Common myeloid progenitor, CD34-positive (primary cell): ENCODE measurements around the gene ADGRA1.

Experiments used
- CTCF ChIA-PET: fragments of 350-600 bp; sonication (Branson Sonifier 250); formaldehyde crosslinking; loops from one replicate; lab custom pipeline; 2021; ENCODE audit warnings: antibody characterized with exemption; lab: Charles Lee
- POLR2A ChIA-PET: fragments of 350-600 bp; sonication (Branson Sonifier 250); formaldehyde crosslinking; loops from one replicate; lab custom pipeline; 2021; ENCODE audit warnings: antibody characterized with exemption; lab: Charles Lee
- DNase-seq, 3 donors: peaks; one replicate each; pipeline versions ENCODE4 v3.0.0 to v3.0.0-alpha.2; 2013
- H3K27ac ChIP-seq, 2 experiments: 1 replicate in 1 of 2; 2 replicates in 1 of 2; pipeline ENCODE4 v1.7.0; 2013; ENCODE audit warnings: inconsistent platforms in 2 of 2, low read length in 2 of 2, mild to moderate bottlenecking in 2 of 2, low read depth in 1 of 2, moderate library complexity in 1 of 2; ENCODE audit not compliant: severe bottlenecking in 2 of 2, insufficient read depth in 1 of 2, poor library complexity in 1 of 2
- H3K27me3 ChIP-seq, 5 experiments: replicated peaks in 2 of 5; 1 replicate in 3 of 5; 2 replicates in 2 of 5; pipeline versions ENCODE4 v1.6.1 to v1.7.0; 2013; ENCODE audit warnings: low read length in 4 of 5, mild to moderate bottlenecking in 2 of 5, moderate library complexity in 2 of 5, inconsistent platforms in 1 of 5; ENCODE audit not compliant: insufficient read depth in 5 of 5, control insufficient read depth in 4 of 5
- H3K36me3 ChIP-seq, 4 experiments: 1 replicate in 2 of 4; 2 replicates in 2 of 4; pipeline versions ENCODE4 v1.6.1 to v1.7.0; 2013; ENCODE audit warnings: low read length in 3 of 4, control low read depth in 1 of 4, mild to moderate bottlenecking in 1 of 4; ENCODE audit not compliant: control insufficient read depth in 4 of 4, insufficient read depth in 4 of 4
- H3K4me1 ChIP-seq, 4 experiments: 1 replicate in 3 of 4; 2 replicates in 1 of 4; pipeline versions ENCODE4 v1.6.1 to v1.7.1; 2013; ENCODE audit warnings: low read length in 3 of 4, mild to moderate bottlenecking in 3 of 4, control low read depth in 1 of 4, inconsistent platforms in 1 of 4, moderate library complexity in 1 of 4; ENCODE audit not compliant: control insufficient read depth in 4 of 4, insufficient read depth in 4 of 4; ENCODE audit errors: control extremely low read depth in 1 of 4
- H3K4me3 ChIP-seq, 7 experiments: 1 replicate in 4 of 7; 2 replicates in 3 of 7; pipeline versions ENCODE4 v1.5.1 to v1.7.0; 2013; ENCODE audit warnings: mild to moderate bottlenecking in 7 of 7, low read length in 6 of 7, moderate library complexity in 6 of 7, inconsistent platforms in 2 of 7, low read depth in 2 of 7, control low read depth in 1 of 7; ENCODE audit not compliant: insufficient read depth in 4 of 7, control insufficient read depth in 1 of 7; ENCODE audit errors: extremely low read depth in 1 of 7
- H3K9me3 ChIP-seq, 5 experiments: 1 replicate in 4 of 5; 2 replicates in 1 of 5; pipeline versions ENCODE4 v1.6.1 to v1.7.1; 2013; ENCODE audit warnings: low read length in 4 of 5, mild to moderate bottlenecking in 2 of 5, inconsistent platforms in 1 of 5, low read depth in 1 of 5, moderate library complexity in 1 of 5; ENCODE audit not compliant: control insufficient read depth in 4 of 5, insufficient read depth in 2 of 5; ENCODE audit errors: control extremely low read depth in 1 of 5
- WGBS: methylation state at CpG from one replicate; pipeline ENCODE4 v1.1.5; 2013; ENCODE audit not compliant: insufficient coverage; 5-methylcytosine and 5-hydroxymethylcytosine counted together

The ADGRA1 gene

DNA sequence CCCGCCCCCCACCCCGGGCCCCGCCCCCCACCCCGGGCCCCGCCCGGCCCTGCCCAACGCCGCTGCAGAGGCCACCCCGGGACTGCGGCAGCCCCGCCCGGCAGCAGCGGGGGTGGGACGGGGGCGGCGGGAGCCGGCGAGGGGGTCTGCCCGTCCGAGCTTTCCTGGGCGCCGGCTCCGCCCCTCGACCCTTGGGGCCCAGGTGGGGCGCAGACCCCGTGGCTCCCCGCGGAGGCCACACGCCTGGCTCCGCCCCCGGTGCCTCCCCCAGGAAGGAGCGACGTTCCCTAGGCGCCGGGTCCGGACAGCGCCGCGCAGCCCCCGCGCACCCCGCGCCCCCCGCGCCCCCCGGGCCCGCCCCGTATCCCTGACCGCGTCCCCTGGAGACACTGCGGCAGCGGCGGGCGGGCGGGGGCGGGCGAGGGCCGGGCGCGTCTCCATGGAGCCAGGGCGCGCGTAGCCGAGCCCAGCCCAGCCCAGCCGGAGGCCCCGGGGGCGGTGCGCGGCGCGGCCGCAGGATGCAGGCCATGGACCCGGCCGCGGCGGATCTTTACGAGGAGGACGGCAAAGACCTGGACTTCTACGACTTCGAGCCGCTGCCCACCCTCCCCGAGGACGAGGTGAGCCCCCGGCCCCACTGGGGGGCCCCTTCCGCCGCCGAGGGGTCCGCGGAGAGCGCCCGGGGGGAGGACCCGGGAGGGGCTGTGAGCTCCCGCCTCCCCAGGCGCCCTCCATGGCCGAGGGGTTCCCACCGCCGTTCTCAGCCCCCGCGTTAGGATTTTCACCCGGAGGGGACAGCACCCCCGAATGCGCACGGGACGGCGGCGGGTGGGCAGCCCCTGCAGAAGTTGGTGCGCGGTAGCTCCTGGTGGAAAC lies 72.5 kb downstream of the ADGRA1 start, which contains the start of gene KNDC1:
Gene KNDC1 (plus strand): TSS at position 270 of the 876 bp plus-strand sequence. CDS start 249 bp downstream, at position 519.
- H3K36me3 ChIP-seq: no peaks in the 10 kb centered on the region
- peaks cover 0 to 81% (median 26%) of the 10 kb centered on the region in 5 experiments for H3K27me3 ChIP-seq
- peak within 1 kb of the TSS in 5 of 7 experiments; percentile 30 to 55 (median 40) for H3K4me3 ChIP-seq
- H3K4me1 ChIP-seq: peaks cover 0 to 12% (median 7%) of the 10 kb centered on the region in 4 experiments
- H3K27ac ChIP-seq: no peak within 1 kb of the TSS
- H3K9me3 ChIP-seq: no peaks in the 10 kb centered on the region
- WGBS: under 1% methylated on average over 63 of the region's 108 CpGs
- POLR2A ChIA-PET: no interaction called here
- DNase-seq: peak in 2 of 3 donors; percentile 17 to 37
- CTCF ChIA-PET: no interaction called here

- WGBS: 3% methylated on average over 25 of the region's 29 CpGs
- no peak for DNase-seq
- Histone ChIP-seq H3K27me3 (peaks cover 0 to 78% (median 26%) of the 10 kb centered on the region in 5 experiments), H3K4me3 (peak overlapping the region in 3 of 7 experiments; percentile 35 to 55 (median 40)), H3K4me1 (peaks cover 0 to 12% (median 7%) of the 10 kb centered on the region in 4 experiments), H3K27ac (no peak overlapping the region), H3K36me3 (no peaks in the 10 kb centered on the region), H3K9me3 (no peaks in the 10 kb centered on the region)
- POLR2A ChIA-PET: no interaction called here
- CTCF ChIA-PET: no interaction called here
Measured at GRCh38 chr10:133160826-133161471, 73.2 kb downstream of the ADGRA1 start.

GRCh38 chr10:133161486-133162109 lies 73.9 kb downstream of the ADGRA1 start:
- CTCF ChIA-PET: interaction anchor here (0.6 kb wide), 1 partner anchor 65 kb away, joined by 3 read pairs; no protein-coding TSS in a partner anchor
- 53% methylated on average over 22 of the region's 33 CpGs for WGBS
- Histone ChIP-seq H3K4me1 (peaks cover 0 to 12% (median 7%) of the 10 kb centered on the region in 4 experiments), H3K36me3 (no peaks in the 10 kb centered on the region), H3K9me3 (no peaks in the 10 kb centered on the region), H3K4me3 (no peak overlapping the region), H3K27me3 (peaks cover 0 to 78% (median 26%) of the 10 kb centered on the region in 5 experiments), H3K27ac (no peak overlapping the region)
- no peak for DNase-seq
- POLR2A ChIA-PET: no interaction called here

GRCh38 chr10:133162178-133162909 lies 74.6 kb downstream of the ADGRA1 start:
- peaks cover 0 to 72% (median 26%) of the 10 kb centered on the region in 5 experiments for H3K27me3 ChIP-seq
- DNase-seq: no peak
- no peaks in the 10 kb centered on the region for H3K9me3 ChIP-seq
- WGBS: 91% methylated on average over 20 of the region's 22 CpGs
- H3K36me3 ChIP-seq: no peaks in the 10 kb centered on the region
- POLR2A ChIA-PET: no interaction called here
- no peak overlapping the region for H3K27ac ChIP-seq
- H3K4me3 ChIP-seq: no peak overlapping the region
- CTCF ChIA-PET: interaction anchor here (0.6 kb wide), 1 partner anchor 64 kb away, joined by 3 read pairs; no protein-coding TSS in a partner anchor
- peaks cover 0 to 12% (median 7%) of the 10 kb centered on the region in 4 experiments for H3K4me1 ChIP-seq

- no peaks in the 10 kb centered on the region for H3K9me3 ChIP-seq
- 84% methylated on average over 15 of the region's 21 CpGs for WGBS
- DNase-seq: no peak
- H3K4me1 ChIP-seq: peaks cover 0 to 12% (median 7%) of the 10 kb centered on the region in 4 experiments
- H3K27me3 ChIP-seq: peaks cover 0 to 64% (median 26%) of the 10 kb centered on the region in 5 experiments
- CTCF ChIA-PET: no interaction called here
- no peaks in the 10 kb centered on the region for H3K36me3 ChIP-seq
- H3K4me3 ChIP-seq: no peak overlapping the region
- H3K27ac ChIP-seq: no peak overlapping the region
- POLR2A ChIA-PET: no interaction called here
Measured at GRCh38 chr10:133162910-133163856, 75.5 kb downstream of the ADGRA1 start.
